HG03025 (cell line): ENCODE measurements around the gene SYTL1.

Source experiments
- ATAC-seq: cut with Tn5 transposase; IDR thresholded peaks from one replicate; pipeline ENCODE4 v1.9.1; 2021; ENCODE audit warnings: mild to moderate bottlenecking, moderate library complexity; ENCODE audit not compliant: unreplicated experiment, low FRiP score

SYTL1 gene

GRCh38 chr1:27341525-27342252, at the start of gene SYTL1:
SYTL1 (plus strand) TSS chr1:27342022; CDS start chr1:27345335, 3,313 bp downstream.
- ATAC-seq: no peak

GRCh38 chr1:27292106-27292505, 49.7 kb upstream of the SYTL1 start:
- no peak for ATAC-seq

- no peak for ATAC-seq
Observed at GRCh38 chr1:27293915-27294314, 47.9 kb upstream of the SYTL1 start.

GRCh38 chr1:27296773-27297291, 45.0 kb upstream of the SYTL1 start:
- no peak for ATAC-seq

GRCh38 chr1:27297903-27298302, 43.9 kb upstream of the SYTL1 start:
- no peak for ATAC-seq

DNA sequence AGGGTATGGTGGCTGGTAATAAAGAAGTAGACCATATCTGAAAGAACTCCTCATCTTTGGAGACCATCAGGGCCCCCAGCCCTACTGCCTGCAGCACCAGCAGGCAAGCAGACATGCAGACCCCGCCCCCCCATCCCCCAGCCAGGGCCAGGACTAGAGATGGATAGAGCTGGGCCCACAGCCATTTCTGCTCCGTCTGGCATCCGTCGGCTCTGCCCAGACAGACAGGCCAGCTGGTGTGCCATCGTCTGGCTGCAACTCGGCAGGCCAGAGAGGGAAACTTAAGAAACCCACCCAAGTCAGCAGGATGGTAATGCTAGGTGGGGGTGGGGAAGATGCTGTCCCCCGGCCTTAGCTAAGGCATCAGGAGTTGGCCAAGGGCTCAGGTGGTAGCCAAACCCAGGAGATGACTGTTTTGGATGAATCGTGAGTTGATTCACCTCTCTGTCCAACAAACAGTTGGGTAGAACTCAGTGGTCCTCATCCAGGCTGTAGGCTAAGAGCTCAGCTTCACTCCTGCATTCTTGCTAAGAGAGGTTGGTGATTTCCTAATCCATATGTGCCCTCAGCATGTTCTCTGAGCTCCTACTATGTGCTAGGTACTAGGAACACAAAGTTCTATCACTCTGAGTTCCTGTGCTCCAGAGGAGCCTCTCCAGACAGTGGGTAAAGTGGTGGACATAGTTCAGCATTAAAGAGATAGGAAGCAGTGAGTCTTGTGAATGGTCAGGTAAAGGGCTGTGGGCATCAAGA, 43.0 kb upstream of the SYTL1 start:
- ATAC-seq: no peak

GRCh38 chr1:27299385-27300271, 42.2 kb upstream of the SYTL1 start:
- no peak for ATAC-seq

GRCh38 chr1:27300341-27301051, 41.3 kb upstream of the SYTL1 start:
- no peak for ATAC-seq

- no peak for ATAC-seq
Observed at GRCh38 chr1:27301052-27301422, 40.8 kb upstream of the SYTL1 start.

DNA sequence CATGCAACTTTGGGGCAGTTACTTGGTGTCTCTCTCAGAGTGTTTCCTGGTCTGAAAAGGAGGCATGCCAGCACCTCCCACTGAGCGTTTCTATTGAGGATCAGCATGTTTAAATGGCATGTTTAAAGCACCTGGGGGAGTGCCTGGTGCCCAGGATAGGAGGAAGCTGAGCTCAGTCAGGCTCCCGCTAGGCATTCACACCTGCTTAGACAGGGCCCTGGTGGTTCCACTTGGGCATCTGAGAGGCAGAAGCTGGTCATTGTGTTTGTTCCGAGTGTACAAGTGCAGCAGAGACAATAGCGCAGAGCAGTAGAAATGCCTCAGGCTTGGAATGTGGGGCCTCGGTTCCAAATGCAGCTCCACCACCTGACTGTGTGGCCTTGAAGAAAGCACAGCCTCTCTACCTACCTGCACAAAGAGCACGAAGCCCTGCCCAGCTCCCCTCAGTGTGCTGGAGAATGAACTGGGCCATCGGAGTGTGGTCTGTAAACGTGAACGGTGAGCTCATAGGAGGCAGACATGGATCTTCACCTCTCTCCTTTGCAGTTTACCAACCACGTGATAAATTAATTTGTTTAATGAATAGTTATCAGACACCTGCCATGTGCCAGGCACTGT, 40.1 kb upstream of the SYTL1 start:
- no peak for ATAC-seq

- no peak for ATAC-seq
Observed at GRCh38 chr1:27302612-27303011, 39.2 kb upstream of the SYTL1 start.

GRCh38 chr1:27303509-27303908, 38.3 kb upstream of the SYTL1 start:
- no peak for ATAC-seq

DNA sequence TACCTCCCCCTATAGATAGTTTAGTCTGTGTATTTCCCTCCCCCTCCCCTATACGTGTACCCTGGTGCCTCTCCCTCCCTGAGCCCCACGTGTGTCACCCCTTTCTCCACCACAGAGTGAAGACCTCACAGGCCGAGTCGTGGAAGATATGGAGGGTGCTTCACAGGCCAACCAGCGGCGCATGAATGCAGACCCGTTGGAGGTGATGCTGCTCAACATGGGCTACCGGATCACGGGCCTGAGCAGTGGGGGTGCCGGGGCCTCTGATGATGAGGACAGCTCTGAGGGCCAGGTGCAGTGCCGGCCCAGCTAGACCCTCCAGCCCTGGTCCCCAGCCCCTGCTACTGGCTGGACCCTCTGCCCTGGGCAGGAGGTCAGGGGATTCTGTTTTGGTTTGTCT, 35.8 kb upstream of the SYTL1 start:
- ATAC-seq: no peak

DNA sequence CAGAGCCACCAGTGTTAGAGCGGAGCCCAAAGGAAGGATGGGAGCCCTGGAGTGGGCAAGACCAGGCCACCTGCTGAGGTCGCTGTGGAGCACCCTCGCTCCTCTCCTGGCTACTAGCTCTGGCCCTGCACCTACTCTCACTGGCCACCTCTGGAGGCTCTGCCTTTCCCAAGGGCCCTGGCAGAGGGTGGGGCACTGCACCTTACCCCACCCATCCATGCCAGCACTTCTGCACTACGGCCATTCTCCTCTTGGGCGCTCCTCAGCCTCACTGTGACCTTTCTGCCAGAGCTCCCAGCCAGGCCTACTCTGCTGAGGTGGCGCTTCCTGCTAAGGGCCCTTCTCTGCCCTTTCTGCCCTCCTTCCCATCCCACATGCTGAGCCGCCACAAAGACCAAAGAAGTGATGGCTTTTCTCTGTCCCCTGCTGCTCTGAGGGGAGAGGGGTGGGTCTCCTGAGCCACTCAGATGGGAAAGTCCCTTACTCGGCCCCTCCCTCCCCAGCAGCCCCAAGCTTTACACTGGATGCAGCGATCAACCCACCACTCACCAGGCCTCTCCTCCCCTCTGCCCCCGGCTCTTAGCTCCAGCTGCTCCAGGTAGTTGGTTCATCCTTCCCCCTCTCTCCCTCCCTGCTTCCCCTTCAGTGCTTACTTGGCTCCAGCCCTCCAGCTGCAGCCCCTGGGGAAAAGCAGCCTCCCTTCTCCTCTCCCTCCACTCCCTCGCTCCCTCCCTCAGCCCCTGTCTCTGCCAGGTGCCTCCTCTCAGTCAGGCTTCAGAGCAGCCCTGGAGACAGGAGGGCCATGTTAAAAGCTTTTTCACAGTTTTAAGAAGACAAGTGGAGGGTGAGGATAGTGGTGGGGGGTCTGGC, 34.7 kb upstream of the SYTL1 start:
- no peak for ATAC-seq

GRCh38 chr1:27307874-27308598, 33.8 kb upstream of the SYTL1 start:
- no peak for ATAC-seq

GRCh38 chr1:27314169-27314568, 27.7 kb upstream of the SYTL1 start:
- ATAC-seq: no peak

- no peak for ATAC-seq
Observed at GRCh38 chr1:27314737-27315136, 27.1 kb upstream of the SYTL1 start.

DNA sequence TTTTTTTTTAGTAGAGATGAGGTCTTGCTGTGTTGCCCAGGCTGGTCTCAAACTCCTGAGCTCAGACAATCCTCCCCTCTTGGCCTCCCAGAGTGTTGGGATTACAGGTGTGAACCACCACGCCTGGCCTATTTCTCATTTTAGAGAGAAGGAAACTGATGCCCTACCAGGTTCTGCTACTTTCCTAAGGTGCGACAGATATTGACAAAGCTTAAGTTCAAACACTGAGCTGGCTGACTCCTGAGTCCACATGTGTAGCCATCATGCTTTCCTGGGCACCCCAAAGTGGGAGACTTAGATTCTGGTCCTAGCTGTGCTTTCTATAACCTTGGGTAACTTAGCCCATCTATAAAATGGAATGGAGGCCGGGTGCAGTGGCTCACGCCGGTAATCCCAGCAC, 25.0 kb upstream of the SYTL1 start:
- no peak for ATAC-seq
